Measurements from ENCODE around the gene RAP1GAP. TPM values are rescaled to one million over a fixed set of nuclear protein-coding genes. Genes with fewer than 3 reads are reported as not detected.

The RAP1GAP gene
- total and polyA plus RNA-seq, 9 of the 15 experiments (the other 6 are each of a cell fraction or from before 2014, with no cell fraction given) = 0.29 to 30.2 (median 19.2) TPM

DNA sequence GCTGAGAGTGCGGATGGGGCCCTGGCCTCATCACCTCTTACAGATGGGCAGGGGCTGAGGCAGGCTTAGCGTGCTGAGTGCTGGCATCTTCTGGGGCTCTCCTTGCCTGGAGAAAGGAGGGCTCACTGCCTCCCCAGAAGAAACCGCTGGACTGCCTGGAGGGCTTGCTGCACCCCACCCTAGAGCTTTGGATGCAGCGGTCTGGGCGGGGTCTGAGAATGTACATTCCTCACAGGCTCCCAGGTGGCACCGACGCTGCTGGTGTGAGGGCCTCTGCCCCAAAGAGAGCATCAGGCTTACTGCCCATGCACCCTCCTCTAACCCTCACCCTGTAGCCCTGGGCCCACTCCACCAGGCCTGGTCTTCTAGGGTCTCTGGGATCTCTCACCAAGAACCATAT is 51.1 kb downstream of the RAP1GAP start:
- no peak for DNase-seq (ENCODE audit: extremely low read depth in 1 of 4, low spot score in 3 of 4)
- POLR2A ChIA-PET = interaction anchor here (0.6 to 1.2 kb wide), 4 partner anchors 10 to 780 kb away, joined by 3 to 6 read pairs (median 3); no protein-coding TSS in a partner anchor

More for the DNA sequence above, 51.1 kb downstream of the RAP1GAP start:
- peaks cover 8% of the 10 kb centered on the region for H3K9me1 ChIP-seq (ENCODE audit: control insufficient read depth, insufficient read depth, low read length)
- H3K27me3 ChIP-seq (ENCODE audit: control insufficient read depth in 2 of 2, insufficient read depth in 2 of 2, low read length in 2 of 2) = no peaks in the 10 kb centered on the region
- H3K9me3 ChIP-seq (replicated peaks; ENCODE audit: control insufficient read depth, insufficient read depth, low read depth, low read length) = no peaks in the 10 kb centered on the region
- no peak overlapping the region for H3K4me3 ChIP-seq
- no peaks in the 10 kb centered on the region for H4K20me1 ChIP-seq (replicated peaks; ENCODE audit: control insufficient read depth, insufficient read depth, low read length)
- CTCF ChIA-PET (ENCODE audit: low intra/inter-chr PET ratio) = no interaction called here
- peaks cover 31% of the 10 kb centered on the region for H3K79me2 ChIP-seq (ENCODE audit: control insufficient read depth, insufficient read depth, low read length)
- FAIRE-seq (no peak), ATAC-seq (no peak)
- H2AFZ ChIP-seq (ENCODE audit: low read depth, low read length) = no peak overlapping the region
- peak overlapping the region in 1 of 2 experiments; percentile 87; a peak in 2 of 4 replicates for H3K9ac ChIP-seq (ENCODE audit: insufficient read depth in 1 of 2, low read depth in 2 of 2, low read length in 2 of 2)
- 83% methylated on average over 7 of the region's 7 CpGs for WGBS (ENCODE audit: insufficient coverage, low coverage, missing lambda C conversion rate)
- in situ Hi-C loops (cut with MboI) (no loop called here), intact Hi-C loops (cut with micrococcal nuclease) (no loop called here)
- BruUV-seq (replicated peaks) = no TSS peak
- no peak overlapping the region for H3K27ac ChIP-seq (ENCODE audit: extremely low read depth, low read depth, low read length)
- no peak overlapping the region for H3K4me2 ChIP-seq (ENCODE audit: insufficient read depth, low read length)
- TF ChIP-seq, protein P1, sequence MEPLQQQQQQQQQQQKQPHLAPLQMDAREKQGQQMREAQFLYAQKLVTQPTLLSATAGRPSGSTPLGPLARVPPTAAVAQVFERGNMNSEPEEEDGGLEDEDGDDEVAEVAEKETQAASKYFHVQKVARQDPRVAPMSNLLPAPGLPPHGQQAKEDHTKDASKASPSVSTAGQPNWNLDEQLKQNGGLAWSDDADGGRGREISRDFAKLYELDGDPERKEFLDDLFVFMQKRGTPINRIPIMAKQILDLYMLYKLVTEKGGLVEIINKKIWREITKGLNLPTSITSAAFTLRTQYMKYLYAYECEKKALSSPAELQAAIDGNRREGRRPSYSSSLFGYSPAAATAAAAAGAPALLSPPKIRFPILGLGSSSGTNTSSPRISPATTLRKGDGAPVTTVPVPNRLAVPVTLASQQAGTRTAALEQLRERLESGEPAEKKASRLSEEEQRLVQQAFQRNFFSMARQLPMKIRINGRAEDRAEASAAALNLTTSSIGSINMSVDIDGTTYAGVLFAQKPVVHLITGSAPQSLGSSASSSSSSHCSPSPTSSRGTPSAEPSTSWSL (CRISPR knock-in tag; IDR thresholded peaks at IDR 0.05; ENCODE audit: borderline replicate concordance) = no peak
- TF ChIP-seq, protein P2, sequence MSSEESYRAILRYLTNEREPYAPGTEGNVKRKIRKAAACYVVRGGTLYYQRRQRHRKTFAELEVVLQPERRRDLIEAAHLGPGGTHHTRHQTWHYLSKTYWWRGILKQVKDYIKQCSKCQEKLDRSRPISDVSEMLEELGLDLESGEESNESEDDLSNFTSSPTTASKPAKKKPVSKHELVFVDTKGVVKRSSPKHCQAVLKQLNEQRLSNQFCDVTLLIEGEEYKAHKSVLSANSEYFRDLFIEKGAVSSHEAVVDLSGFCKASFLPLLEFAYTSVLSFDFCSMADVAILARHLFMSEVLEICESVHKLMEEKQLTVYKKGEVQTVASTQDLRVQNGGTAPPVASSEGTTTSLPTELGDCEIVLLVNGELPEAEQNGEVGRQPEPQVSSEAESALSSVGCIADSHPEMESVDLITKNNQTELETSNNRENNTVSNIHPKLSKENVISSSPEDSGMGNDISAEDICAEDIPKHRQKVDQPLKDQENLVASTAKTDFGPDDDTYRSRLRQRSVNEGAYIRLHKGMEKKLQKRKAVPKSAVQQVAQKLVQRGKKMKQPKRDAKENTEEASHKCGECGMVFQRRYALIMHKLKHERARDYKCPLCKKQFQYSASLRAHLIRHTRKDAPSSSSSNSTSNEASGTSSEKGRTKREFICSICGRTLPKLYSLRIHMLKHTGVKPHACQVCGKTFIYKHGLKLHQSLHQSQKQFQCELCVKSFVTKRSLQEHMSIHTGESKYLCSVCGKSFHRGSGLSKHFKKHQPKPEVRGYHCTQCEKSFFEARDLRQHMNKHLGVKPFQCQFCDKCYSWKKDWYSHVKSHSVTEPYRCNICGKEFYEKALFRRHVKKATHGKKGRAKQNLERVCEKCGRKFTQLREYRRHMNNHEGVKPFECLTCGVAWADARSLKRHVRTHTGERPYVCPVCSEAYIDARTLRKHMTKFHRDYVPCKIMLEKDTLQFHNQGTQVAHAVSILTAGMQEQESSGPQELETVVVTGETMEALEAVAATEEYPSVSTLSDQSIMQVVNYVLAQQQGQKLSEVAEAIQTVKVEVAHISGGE (CRISPR knock-in tag; IDR thresholded peaks at IDR 0.05) = no peak
- TF ChIP-seq ZNF146 (CRISPR knock-in tag; IDR thresholded peaks at IDR 0.05; ENCODE audit: unreplicated experiment) = no peak
- TF ChIP-seq HCFC1 (IDR thresholded peaks at IDR 0.05; ENCODE audit: low read depth, low read length) = no peak
- no peak for TF ChIP-seq ARID2 (IDR thresholded peaks at IDR 0.05)
- no peak for TF ChIP-seq ZFP36 (IDR thresholded peaks at IDR 0.05; ENCODE audit: low read depth, low read length, partially characterized antibody)
- TF ChIP-seq BCOR (IDR thresholded peaks at IDR 0.05) = no peak
- no peak for TF ChIP-seq ZNF263 (CRISPR knock-in tag; IDR thresholded peaks at IDR 0.05; ENCODE audit: borderline replicate concordance)
- TF ChIP-seq JUNB (CRISPR knock-in tag; conservative IDR thresholded peaks at IDR 0.05) = no peak
- TF ChIP-seq, protein P3, sequence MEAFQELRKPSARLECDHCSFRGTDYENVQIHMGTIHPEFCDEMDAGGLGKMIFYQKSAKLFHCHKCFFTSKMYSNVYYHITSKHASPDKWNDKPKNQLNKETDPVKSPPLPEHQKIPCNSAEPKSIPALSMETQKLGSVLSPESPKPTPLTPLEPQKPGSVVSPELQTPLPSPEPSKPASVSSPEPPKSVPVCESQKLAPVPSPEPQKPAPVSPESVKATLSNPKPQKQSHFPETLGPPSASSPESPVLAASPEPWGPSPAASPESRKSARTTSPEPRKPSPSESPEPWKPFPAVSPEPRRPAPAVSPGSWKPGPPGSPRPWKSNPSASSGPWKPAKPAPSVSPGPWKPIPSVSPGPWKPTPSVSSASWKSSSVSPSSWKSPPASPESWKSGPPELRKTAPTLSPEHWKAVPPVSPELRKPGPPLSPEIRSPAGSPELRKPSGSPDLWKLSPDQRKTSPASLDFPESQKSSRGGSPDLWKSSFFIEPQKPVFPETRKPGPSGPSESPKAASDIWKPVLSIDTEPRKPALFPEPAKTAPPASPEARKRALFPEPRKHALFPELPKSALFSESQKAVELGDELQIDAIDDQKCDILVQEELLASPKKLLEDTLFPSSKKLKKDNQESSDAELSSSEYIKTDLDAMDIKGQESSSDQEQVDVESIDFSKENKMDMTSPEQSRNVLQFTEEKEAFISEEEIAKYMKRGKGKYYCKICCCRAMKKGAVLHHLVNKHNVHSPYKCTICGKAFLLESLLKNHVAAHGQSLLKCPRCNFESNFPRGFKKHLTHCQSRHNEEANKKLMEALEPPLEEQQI (IDR thresholded peaks at IDR 0.05) = no peak
- no peak for TF ChIP-seq ZNF699 (CRISPR knock-in tag; IDR thresholded peaks at IDR 0.05; ENCODE audit: insufficient replicate concordance)
- no peak for TF ChIP-seq PCBP1 (IDR thresholded peaks at IDR 0.05; ENCODE audit: low read depth, low read length, poor library complexity, severe bottlenecking)
- no peak for TF ChIP-seq NFYB (IDR thresholded peaks at IDR 0.05; ENCODE audit: extremely low read depth, insufficient read length)
- TF ChIP-seq ZNF121 (CRISPR knock-in tag; conservative IDR thresholded peaks at IDR 0.05) = no peak
- TF ChIP-seq SRSF7 (optimal IDR thresholded peaks at IDR 0.05; ENCODE audit: low read depth, low read length) = no peak
- TF ChIP-seq RBM34 (IDR thresholded peaks at IDR 0.05; ENCODE audit: borderline replicate concordance, insufficient read depth, low read length) = no peak
- peaks cover 35% of the 10 kb centered on the region for H3K36me3 ChIP-seq (ENCODE audit: control insufficient read depth, insufficient read depth, low read length)
- peaks cover 49 to 85% of the 10 kb centered on the region in 2 experiments for H3K4me1 ChIP-seq (replicated peaks in 1 of 2; ENCODE audit: control insufficient read depth in 2 of 2, insufficient read depth in 2 of 2, low read length in 2 of 2)

Data from K562 (cell line).